Endometrial microvascular endothelial cells (primary cell): ENCODE results near the gene IFI30. TPM values are rescaled to one million over a fixed set of nuclear protein-coding genes. Genes with fewer than 3 reads are reported as not detected.
"Not testable (repeated sequence)": the region's sequence is repeated elsewhere in the genome, so short reads cannot be mapped to it uniquely, and the experiment has no call there.

ENCODE experiments used
- in situ Hi-C: cut with HindIII; loops from 2 replicates; pipeline ENCODE4 v1.10.0; 2017; ENCODE audit warnings: low sequenced_read_pairs, low pct_unique_long_range_greater_than_20kb; ENCODE audit errors: inconsistent ontology term
- total RNA-seq: library from RNA; depleted of rRNA; stranded (reverse); fragments of >200 nt; gene quantifications from one replicate; pipeline ENCODE4 v1.2.3, GENCODE V29; 2015; ENCODE audit errors: inconsistent ontology term

IFI30 gene
- total RNA-seq, 1 donor from 2014 or later, result 13.2 TPM

- in situ Hi-C loops, result no loop called here
Measured at GRCh38 chr19:18194554-18195238, 21.1 kb downstream of the IFI30 start.

DNA sequence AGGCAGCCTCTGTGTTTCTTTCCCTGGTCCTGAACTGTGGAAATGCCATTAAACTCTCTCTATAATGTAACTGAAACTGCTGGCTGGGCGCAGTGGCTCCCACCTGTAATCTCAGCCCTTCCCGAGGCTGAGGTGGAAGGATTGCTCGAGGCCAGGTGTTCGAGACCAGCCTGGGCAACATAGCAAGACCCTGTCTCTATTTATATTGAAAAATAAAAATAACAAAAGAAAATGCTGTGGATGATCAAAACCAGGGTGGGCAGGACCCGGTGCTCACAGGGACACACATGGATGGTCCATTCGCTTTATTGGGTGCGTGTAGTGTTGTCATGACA, 22.9 kb downstream of the IFI30 start:
- in situ Hi-C loops, result no loop called here

- in situ Hi-C loops, result no loop called here
Measured at GRCh38 chr19:18197306-18197705, 23.7 kb downstream of the IFI30 start.

DNA sequence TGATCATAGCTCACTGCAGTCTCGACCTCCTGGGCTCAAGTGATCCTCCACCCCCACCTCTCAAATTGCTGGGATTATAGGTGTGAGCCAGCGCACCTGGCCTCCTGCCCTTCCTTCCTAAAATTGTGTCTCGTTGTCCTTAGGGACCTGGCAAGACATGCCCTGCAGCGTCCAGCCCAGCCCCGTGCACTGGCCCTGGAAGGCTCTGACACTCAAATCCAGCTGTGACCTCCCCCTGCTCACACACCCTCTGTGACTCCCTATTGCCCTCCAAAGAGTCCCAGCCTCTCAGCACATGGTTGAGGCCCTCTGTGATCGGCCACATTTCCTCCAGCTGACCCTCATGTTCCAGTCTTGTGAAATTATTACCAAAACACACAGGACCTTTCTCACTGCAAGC, 24.3 kb downstream of the IFI30 start:
- in situ Hi-C loops, result no loop called here

DNA sequence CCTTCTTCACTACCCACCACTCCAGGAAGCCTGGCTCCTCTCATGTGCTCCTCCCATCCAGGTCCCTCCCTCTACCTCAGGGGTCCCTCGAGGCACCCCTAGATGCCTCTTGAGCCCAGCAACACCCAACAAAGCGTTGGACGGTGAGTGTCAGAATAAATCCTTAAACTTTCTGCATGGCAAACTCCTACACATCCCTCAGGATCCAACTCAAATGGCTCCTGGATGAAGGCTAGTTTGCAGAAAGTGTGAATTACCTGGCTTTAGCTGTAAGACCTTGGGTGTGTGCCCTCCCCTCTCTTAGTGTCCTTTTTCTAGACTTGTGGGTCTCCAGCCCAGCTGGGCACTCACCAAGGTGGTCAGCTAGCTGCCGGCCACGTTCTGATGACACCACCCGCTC, 24.8 kb downstream of the IFI30 start:
- in situ Hi-C loops, result no loop called here

DNA sequence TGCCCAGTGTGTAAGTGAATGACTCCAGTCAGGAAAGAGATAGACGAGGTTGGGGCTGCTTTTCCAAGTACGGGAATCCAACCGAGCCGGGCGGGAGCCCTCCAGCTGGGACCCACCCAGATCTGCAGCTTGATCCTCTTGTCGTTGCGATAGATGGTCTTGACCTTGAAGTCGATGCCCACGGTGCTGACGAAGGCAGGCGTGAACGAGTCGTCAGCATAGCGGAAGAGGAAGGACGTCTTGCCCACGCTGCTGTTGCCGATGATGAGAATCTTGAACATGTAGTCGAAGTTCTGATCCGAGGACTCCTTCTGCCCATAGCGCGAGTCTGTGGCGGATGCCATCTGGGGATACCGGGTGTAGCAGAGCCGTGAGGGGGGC, 28.8 kb downstream of the IFI30 start:
- in situ Hi-C loops, result no loop called here

- in situ Hi-C loops, result no loop called here
Measured at GRCh38 chr19:18202778-18203407, 29.3 kb downstream of the IFI30 start.

GRCh38 chr19:18203408-18203862, 29.8 kb downstream of the IFI30 start:
- in situ Hi-C loops, result no loop called here

DNA sequence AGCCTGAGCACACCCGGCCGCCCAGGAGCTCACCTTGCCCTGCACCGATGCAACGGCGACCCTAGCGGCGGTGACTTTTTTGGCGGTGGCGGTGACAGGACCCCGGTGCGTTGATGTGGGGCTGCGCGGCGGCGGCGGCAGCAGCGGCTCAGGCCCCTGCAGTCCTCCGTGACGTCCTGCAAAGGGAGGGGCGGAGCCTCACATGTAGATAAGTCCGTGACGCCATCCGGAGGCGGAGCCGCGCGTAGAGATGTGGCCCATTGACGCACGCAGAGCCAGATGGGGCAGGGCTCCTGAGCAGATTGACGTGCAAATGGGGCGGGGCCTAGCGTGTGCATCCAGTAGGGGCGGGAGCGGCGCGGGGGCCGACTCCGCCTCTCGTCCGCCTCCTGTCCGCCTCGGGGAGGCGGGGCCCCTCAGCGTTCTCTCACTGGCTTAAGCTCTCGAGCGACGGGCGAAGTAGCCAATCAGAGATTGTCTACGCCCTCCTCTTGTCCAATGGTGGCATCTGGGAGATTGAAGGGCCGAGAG, 30.3 kb downstream of the IFI30 start, which contains the start of gene RAB3A:
RAB3A (minus strand) TSS at position 180 of the 531 bp plus-strand sequence. CDS start 1,302 bp downstream, outside the sequence.
- in situ Hi-C loops, result no loop called here

- in situ Hi-C loops, result no loop called here
Measured at GRCh38 chr19:18204394-18205199, 31.0 kb downstream of the IFI30 start.

GRCh38 chr19:18205200-18205892, 31.7 kb downstream of the IFI30 start:
- in situ Hi-C loops, result no loop called here

- in situ Hi-C loops, result no loop called here
Measured at GRCh38 chr19:18206018-18206417, 32.4 kb downstream of the IFI30 start.

DNA sequence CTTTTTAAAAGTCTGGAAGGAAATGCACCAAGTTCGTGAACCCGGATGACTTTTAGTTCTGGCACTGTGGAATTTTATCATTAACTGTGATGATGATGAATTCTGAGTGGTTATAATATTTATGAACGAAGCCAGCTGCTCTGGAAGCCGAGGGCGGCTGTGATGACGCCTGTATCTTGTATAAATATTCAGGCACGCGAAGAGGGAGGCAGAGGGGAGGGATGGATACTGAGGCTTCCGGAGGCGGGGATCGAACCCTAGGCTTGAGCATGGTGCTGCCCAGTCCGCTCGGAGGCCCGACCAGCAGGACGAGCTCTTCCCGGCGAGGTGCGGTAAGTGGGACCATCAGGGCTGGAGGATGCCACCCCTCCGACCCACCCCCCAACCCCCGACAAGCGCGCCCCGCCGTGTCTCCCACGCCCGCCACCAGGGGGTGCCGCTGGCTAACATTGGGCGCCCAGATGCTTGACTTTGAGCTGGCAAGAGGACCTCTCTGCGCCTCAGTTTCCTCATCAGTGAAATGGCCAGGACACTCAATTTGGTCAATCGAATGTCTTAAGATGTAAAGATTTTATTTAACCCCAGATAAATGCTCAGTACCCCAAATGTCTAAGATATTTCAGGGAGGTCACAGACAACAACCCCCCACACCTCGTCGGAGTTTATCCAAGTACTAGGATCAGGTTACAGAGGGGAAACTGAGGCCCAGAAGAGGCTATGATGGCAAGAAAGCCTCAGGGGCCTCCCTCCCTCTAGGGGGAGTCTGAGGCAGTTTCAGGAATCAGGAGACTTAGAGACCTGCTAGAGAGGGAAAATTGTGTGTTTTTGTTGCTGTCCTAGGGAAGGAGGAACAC, 34.7 kb downstream of the IFI30 start:
- in situ Hi-C loops, result no loop called here

DNA sequence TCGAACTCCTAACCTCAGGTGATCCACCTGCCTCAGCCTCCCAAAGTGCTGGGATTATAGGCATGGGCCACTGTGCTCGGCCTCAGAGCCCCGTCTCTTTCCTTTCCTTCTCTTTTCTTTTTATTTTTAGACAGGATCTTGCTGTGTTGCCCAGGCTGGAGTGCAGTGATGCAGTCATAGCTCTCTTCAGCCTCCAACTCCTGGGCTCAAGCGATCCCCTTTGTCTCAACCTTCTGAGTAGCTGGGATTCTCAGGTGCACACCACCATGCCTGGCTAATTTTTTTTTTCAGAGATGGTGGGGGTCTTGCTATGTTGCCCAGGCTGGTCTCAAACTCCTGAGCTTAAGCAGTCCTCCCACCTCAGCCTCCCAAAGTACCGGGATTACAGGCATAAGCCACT, 36.3 kb downstream of the IFI30 start:
- in situ Hi-C loops, result not testable (repeated sequence)

GRCh38 chr19:18211683-18212082, 38.1 kb downstream of the IFI30 start:
- in situ Hi-C loops, result no loop called here

- in situ Hi-C loops, result no loop called here
Measured at GRCh38 chr19:18214779-18215433, 41.3 kb downstream of the IFI30 start.

DNA sequence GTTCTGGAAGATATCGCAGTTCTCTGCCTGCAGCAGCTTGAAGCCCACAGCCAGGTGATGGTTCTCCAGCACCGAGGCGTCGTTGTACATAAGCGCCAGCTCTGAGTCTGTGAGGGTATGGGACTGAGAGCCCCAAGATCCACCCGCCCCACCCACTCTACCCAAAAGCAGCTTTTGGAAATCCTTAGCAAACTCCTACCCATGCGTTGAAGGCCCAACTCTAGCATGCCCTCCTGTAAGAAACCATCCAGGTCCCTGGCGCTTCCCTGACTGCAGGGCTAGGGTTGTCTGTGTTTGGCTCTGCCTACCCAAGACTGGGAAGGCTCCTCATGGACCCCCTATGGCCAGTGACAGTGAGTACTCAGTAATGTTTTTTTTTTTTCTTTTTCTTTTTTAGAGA, 43.2 kb downstream of the IFI30 start:
- in situ Hi-C loops, result no loop called here

DNA sequence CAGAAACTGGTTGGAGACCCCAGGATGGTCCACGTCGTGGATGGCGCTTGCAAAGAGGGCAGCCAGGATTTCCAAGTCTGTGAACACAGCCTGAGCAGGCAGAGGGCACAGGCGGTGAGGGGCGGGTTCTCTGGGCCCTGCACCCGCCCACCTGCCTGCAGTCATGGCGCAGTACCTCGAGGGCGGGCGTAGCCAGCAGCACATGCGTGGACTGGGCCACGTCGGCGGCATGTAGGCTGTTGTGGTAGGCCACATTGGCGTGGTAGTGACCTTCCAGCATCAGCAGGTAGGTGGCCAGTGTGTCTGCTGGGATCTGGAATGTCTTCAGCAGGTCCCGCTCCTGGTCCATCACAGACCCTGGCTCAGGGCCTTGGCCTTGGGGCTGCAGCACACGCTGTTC, 44.5 kb downstream of the IFI30 start:
- in situ Hi-C loops, result no loop called here
